NB4 (cell line): ENCODE measurements around the gene KLF17.

Source experiments
- DNase-seq: peaks from one replicate; pipeline ENCODE4 v3.0.0; 2010; ENCODE audit warnings: low read depth
- H3K4me3 ChIP-seq: one replicate; pipeline ENCODE4 v1.5.1; 2011; ENCODE audit warnings: mild to moderate bottlenecking, low read depth, low read length, moderate library complexity
- CTCF ChIP-seq: IDR thresholded peaks from one replicate; pipeline ENCODE4 v1.5.1; 2012; ENCODE audit warnings: low read depth, low read length
- MAX ChIP-seq: IDR thresholded peaks from 2 replicates; pipeline ENCODE4 v1.6.1; 2011; ENCODE audit warnings: low read depth, low read length
- MYC ChIP-seq: IDR thresholded peaks from 2 replicates; pipeline ENCODE4 v1.6.1; 2011; ENCODE audit warnings: low read depth, low read length
- POLR2A ChIP-seq: IDR thresholded peaks from 2 replicates; pipeline ENCODE4 v1.6.1; 2011; ENCODE audit warnings: mild to moderate bottlenecking; ENCODE audit not compliant: insufficient read length; ENCODE audit errors: extremely low read depth

Gene KLF17

GRCh38 chr1:44141531-44141930 lies 22.9 kb downstream of the KLF17 start, which contains the start of gene KLF18:
Gene KLF18 (minus strand): TSS chr1:44141631. CDS start chr1:44141631, 0 bp downstream.
- no peak for DNase-seq
- TF ChIP-seq MYC (no peak), MAX (no peak), POLR2A (no peak), CTCF (no peak)
- H3K4me3 ChIP-seq, result no peak within 1 kb of the TSS

- H3K4me3 ChIP-seq, result no peak overlapping the region
- no peak for DNase-seq
- no peak for TF ChIP-seq CTCF
- TF ChIP-seq MAX, result no peak
- TF ChIP-seq MYC, result no peak
- no peak for TF ChIP-seq POLR2A
Measured at GRCh38 chr1:44144962-44145756, 26.5 kb downstream of the KLF17 start.

GRCh38 chr1:44146536-44147361 lies 28.1 kb downstream of the KLF17 start:
- TF ChIP-seq POLR2A (no peak), MYC (no peak), MAX (no peak), CTCF (no peak)
- no peak for DNase-seq
- H3K4me3 ChIP-seq, result no peak overlapping the region

GRCh38 chr1:44147582-44147981 lies 29.0 kb downstream of the KLF17 start:
- no peak overlapping the region for H3K4me3 ChIP-seq
- no peak for DNase-seq
- TF ChIP-seq MYC (no peak), MAX (no peak), CTCF (no peak), POLR2A (no peak)

- TF ChIP-seq MYC, result no peak
- TF ChIP-seq POLR2A, result no peak
- TF ChIP-seq MAX, result no peak
- no peak for TF ChIP-seq CTCF
- no peak for DNase-seq
- H3K4me3 ChIP-seq, result no peak overlapping the region
Measured at GRCh38 chr1:44151332-44151731, 32.7 kb downstream of the KLF17 start.
